Endothelial cell (in vitro differentiated cells): ENCODE data around the gene VPS37C. TPM values are rescaled to one million over a fixed set of nuclear protein-coding genes. Genes with fewer than 3 reads are reported as not detected.

Source experiments
- DNase-seq: peaks from one replicate; pipeline ENCODE4 v3.0.0; 2021; ENCODE audit warnings: low spot score
- H3K27ac Mint-ChIP-seq: one replicate; pipeline ENCODE4 v1.8.0; 2021; ENCODE audit warnings: mixed read lengths, inconsistent platforms; ENCODE audit not compliant: unreplicated experiment
- H3K27me3 Mint-ChIP-seq: one replicate; pipeline ENCODE4 v1.8.0; 2021; ENCODE audit warnings: mild to moderate bottlenecking, moderate library complexity, mixed read lengths, inconsistent platforms; ENCODE audit not compliant: unreplicated experiment
- H3K36me3 Mint-ChIP-seq: one replicate; pipeline ENCODE4 v1.8.0; 2021; ENCODE audit warnings: mild to moderate bottlenecking, low read depth, mixed read lengths, inconsistent platforms; ENCODE audit not compliant: unreplicated experiment
- H3K4me1 Mint-ChIP-seq: one replicate; pipeline ENCODE4 v1.8.0; 2021; ENCODE audit warnings: mild to moderate bottlenecking, mixed read lengths, inconsistent platforms; ENCODE audit not compliant: unreplicated experiment
- H3K4me3 Mint-ChIP-seq: one replicate; pipeline ENCODE4 v1.8.0; 2021; ENCODE audit warnings: mild to moderate bottlenecking, mixed read lengths, inconsistent platforms; ENCODE audit not compliant: unreplicated experiment
- H3K9me3 Mint-ChIP-seq: one replicate; pipeline ENCODE4 v1.8.0; 2021; ENCODE audit warnings: mixed read lengths, inconsistent platforms; ENCODE audit not compliant: unreplicated experiment
- CTCF ChIP-seq: fragments of 200-600 bp; sonication (generic); IDR thresholded peaks from one replicate; pipeline ENCODE4 v1.5.0; 2021; ENCODE audit warnings: antibody characterized with exemption; ENCODE audit not compliant: unreplicated experiment
- total RNA-seq: library from RNA; stranded (reverse); fragmentation: NEBNext Ultra II Directional; extraction: Animal tissue kit (Norgen Biotek cat#: 25700); gene quantifications from one replicate; pipeline ENCODE4 v1.2.1, GENCODE V29; 2021; ENCODE audit not compliant: unreplicated experiment

The VPS37C gene
- total RNA-seq, 1 donor from 2014 or later, result 23.9 TPM

- Mint-ChIP-seq H3K36me3 (peaks cover under 1% of the 10 kb centered on the region), H3K4me1 (no peaks in the 10 kb centered on the region), H3K27me3 (peaks cover 9% of the 10 kb centered on the region), H3K9me3 (no peaks in the 10 kb centered on the region), H3K4me3 (no peak overlapping the region), H3K27ac (no peak overlapping the region)
- no peak for DNase-seq
- no peak for TF ChIP-seq CTCF
Observed at GRCh38 chr11:61108847-61109585, 52.2 kb downstream of the VPS37C start.

GRCh38 chr11:61107888-61108287, 53.3 kb downstream of the VPS37C start:
- Mint-ChIP-seq H3K4me3 (no peak overlapping the region), H3K27ac (no peak overlapping the region), H3K9me3 (no peaks in the 10 kb centered on the region), H3K36me3 (peaks cover 4% of the 10 kb centered on the region), H3K27me3 (peaks cover 9% of the 10 kb centered on the region), H3K4me1 (no peaks in the 10 kb centered on the region)
- TF ChIP-seq CTCF, result no peak
- DNase-seq, result no peak

- DNase-seq, result no peak
- H3K27ac Mint-ChIP-seq, result no peak overlapping the region
- H3K4me1 Mint-ChIP-seq, result no peaks in the 10 kb centered on the region
Observed at GRCh38 chr11:61106894-61107470, 54.2 kb downstream of the VPS37C start.

GRCh38 chr11:61106296-61106695, 54.9 kb downstream of the VPS37C start:
- Mint-ChIP-seq H3K36me3 (peaks cover 4% of the 10 kb centered on the region), H3K27ac (no peak overlapping the region), H3K27me3 (peaks cover 4% of the 10 kb centered on the region), H3K4me3 (no peak overlapping the region), H3K4me1 (no peaks in the 10 kb centered on the region), H3K9me3 (no peaks in the 10 kb centered on the region)
- no peak for DNase-seq
- TF ChIP-seq CTCF, result no peak

More at GRCh38 chr11:61106894-61107470, 54.2 kb downstream of the VPS37C start:
- H3K36me3 Mint-ChIP-seq, result peaks cover 4% of the 10 kb centered on the region
- no peaks in the 10 kb centered on the region for H3K9me3 Mint-ChIP-seq
- TF ChIP-seq CTCF, result no peak
- peaks cover 6% of the 10 kb centered on the region for H3K27me3 Mint-ChIP-seq
- H3K4me3 Mint-ChIP-seq, result no peak overlapping the region

GRCh38 chr11:61104963-61105362, 56.3 kb downstream of the VPS37C start:
- Mint-ChIP-seq H3K4me1 (no peaks in the 10 kb centered on the region), H3K36me3 (peaks cover 4% of the 10 kb centered on the region), H3K9me3 (no peaks in the 10 kb centered on the region), H3K27ac (no peak overlapping the region), H3K4me3 (no peak overlapping the region), H3K27me3 (peaks cover 2% of the 10 kb centered on the region)
- DNase-seq, result no peak
- TF ChIP-seq CTCF, result no peak
